Mesendoderm (in vitro differentiated cells): ENCODE measurements around the gene FUBP1.
A peak's percentile ranks its signal among the peaks of the same experiment; 100 is the strongest.

Source experiments
- DNase-seq: peaks from one replicate; pipeline ENCODE4 v3.0.0; 2013
- H2AK5ac ChIP-seq: 2 replicates; pipeline ENCODE4 v1.6.1; 2013; ENCODE audit warnings: low read length, inconsistent platforms
- H2BK120ac ChIP-seq: 2 replicates; pipeline ENCODE4 v1.6.1; 2013; ENCODE audit warnings: low read depth, mild to moderate bottlenecking, low read length, moderate library complexity, mixed read lengths
- H2BK15ac ChIP-seq: replicated peaks from 2 replicates; pipeline ENCODE4 v1.6.1; 2013; ENCODE audit warnings: low read depth, mild to moderate bottlenecking, moderate library complexity
- H2BK5ac ChIP-seq: 2 replicates; pipeline ENCODE4 v1.6.1; 2013; ENCODE audit warnings: low read length, inconsistent platforms
- H3K18ac ChIP-seq: 2 replicates; pipeline ENCODE4 v1.6.1; 2013; ENCODE audit warnings: mild to moderate bottlenecking, low read length, mixed read lengths
- H3K23ac ChIP-seq: one replicate; pipeline ENCODE4 v1.6.1; 2013; ENCODE audit warnings: low read length
- H3K27ac ChIP-seq: 2 replicates; pipeline ENCODE4 v1.5.1; 2013; ENCODE audit warnings: low read depth, mild to moderate bottlenecking, inconsistent platforms, low read length, moderate library complexity
- H3K27me3 ChIP-seq: 2 replicates; pipeline ENCODE4 v1.6.1; 2013; ENCODE audit warnings: low read length, control low read depth, mild to moderate bottlenecking, inconsistent platforms; ENCODE audit not compliant: insufficient read depth, poor library complexity
- H3K36me3 ChIP-seq: 2 replicates; pipeline ENCODE4 v1.6.1; 2013; ENCODE audit warnings: low read length, inconsistent platforms; ENCODE audit not compliant: control insufficient read depth, insufficient read depth
- H3K4ac ChIP-seq: one replicate; pipeline ENCODE4 v1.6.1; 2013; ENCODE audit warnings: low read depth, mild to moderate bottlenecking, low read length, moderate library complexity
- H3K4me1 ChIP-seq: 2 replicates; pipeline ENCODE4 v1.6.1; 2013; ENCODE audit warnings: low read depth, low read length, inconsistent platforms; ENCODE audit not compliant: control insufficient read depth
- H3K4me2 ChIP-seq: 2 replicates; pipeline ENCODE4 v1.6.1; 2013; ENCODE audit warnings: low read length
- H3K4me3 ChIP-seq: 2 replicates; pipeline ENCODE4 v1.5.1; 2013; ENCODE audit warnings: mild to moderate bottlenecking, low read length
- H3K56ac ChIP-seq: one replicate; pipeline ENCODE4 v1.6.1; 2013; ENCODE audit warnings: low read length
- H3K79me1 ChIP-seq: 2 replicates; pipeline ENCODE4 v1.6.1; 2013; ENCODE audit warnings: low read length, inconsistent platforms
- H3K79me2 ChIP-seq: 2 replicates; pipeline ENCODE4 v1.6.1; 2013; ENCODE audit warnings: mild to moderate bottlenecking, low read length; ENCODE audit not compliant: control insufficient read depth, insufficient read depth
- H3K9ac ChIP-seq: 2 replicates; pipeline ENCODE4 v1.6.1; 2013; ENCODE audit warnings: low read length, inconsistent platforms
- H4K5ac ChIP-seq: one replicate; pipeline ENCODE4 v1.6.1; 2013; ENCODE audit warnings: low read length
- H4K8ac ChIP-seq: one replicate; pipeline ENCODE4 v1.6.1; 2013; ENCODE audit warnings: low read depth, mild to moderate bottlenecking, control low read depth, low read length, moderate library complexity
- WGBS: extraction: QIAGEN DNeasy Blood & Tissue Kit; methylation state at CpG from one replicate; pipeline ENCODE4 v1.1.7; 2013; ENCODE audit warnings: low lambda C conversion rate, missing lambda C conversion rate; ENCODE audit not compliant: insufficient coverage; ENCODE audit errors: extremely low coverage; 5-methylcytosine and 5-hydroxymethylcytosine counted together

Gene FUBP1

GRCh38 chr1:77953907-77954306 is 25.0 kb downstream of the FUBP1 start:
- Histone ChIP-seq H3K4me1 (no peaks in the 10 kb centered on the region), H4K5ac (no peak overlapping the region), H3K27me3 (no peaks in the 10 kb centered on the region), H2AK5ac (no peak overlapping the region), H3K27ac (no peak overlapping the region), H3K4ac (no peak overlapping the region), H2BK120ac (no peak overlapping the region), H3K18ac (no peak overlapping the region), H3K56ac (no peak overlapping the region), H3K23ac (no peak overlapping the region), H3K79me1 (peaks cover 6% of the 10 kb centered on the region), H4K8ac (no peak overlapping the region), H2BK15ac (no peak overlapping the region), H3K4me2 (no peak overlapping the region), H3K4me3 (no peak overlapping the region), H3K9ac (no peak overlapping the region), H3K79me2 (peaks cover 4% of the 10 kb centered on the region), H2BK5ac (no peak overlapping the region), H3K36me3 (peaks cover 17% of the 10 kb centered on the region)
- no CpG with 5 or more reads among the region's 3 CpGs for WGBS
- DNase-seq: no peak

- no peaks in the 10 kb centered on the region for H3K4me1 ChIP-seq
- H3K4me3 ChIP-seq: no peak overlapping the region
- H2BK15ac ChIP-seq: no peak overlapping the region
- peaks cover 4% of the 10 kb centered on the region for H3K79me2 ChIP-seq
- H3K18ac ChIP-seq: no peak overlapping the region
- H4K8ac ChIP-seq: no peak overlapping the region
- no peak overlapping the region for H3K4ac ChIP-seq
- H3K56ac ChIP-seq: no peak overlapping the region
- no peaks in the 10 kb centered on the region for H3K27me3 ChIP-seq
- no peak overlapping the region for H4K5ac ChIP-seq
- H3K79me1 ChIP-seq: peaks cover 2% of the 10 kb centered on the region
- no peak overlapping the region for H2AK5ac ChIP-seq
- WGBS: no CpG with 5 or more reads among the region's 1 CpG
- H3K9ac ChIP-seq: no peak overlapping the region
- H3K27ac ChIP-seq: no peak overlapping the region
- H3K23ac ChIP-seq: no peak overlapping the region
- peaks cover 12% of the 10 kb centered on the region for H3K36me3 ChIP-seq
- H2BK5ac ChIP-seq: no peak overlapping the region
- no peak overlapping the region for H2BK120ac ChIP-seq
- no peak for DNase-seq
- H3K4me2 ChIP-seq: no peak overlapping the region
Measured at GRCh38 chr1:77951328-77951727, 27.5 kb downstream of the FUBP1 start.

GRCh38 chr1:77950873-77951272 is 28.0 kb downstream of the FUBP1 start:
- Histone ChIP-seq H2BK15ac (no peak overlapping the region), H3K4me3 (no peak overlapping the region), H3K4ac (no peak overlapping the region), H3K79me2 (peaks cover 4% of the 10 kb centered on the region), H2AK5ac (no peak overlapping the region), H3K9ac (no peak overlapping the region), H3K27me3 (no peaks in the 10 kb centered on the region), H3K23ac (no peak overlapping the region), H2BK5ac (no peak overlapping the region), H3K56ac (no peak overlapping the region), H3K4me1 (no peaks in the 10 kb centered on the region), H3K4me2 (no peak overlapping the region), H3K79me1 (peaks cover 2% of the 10 kb centered on the region), H3K27ac (no peak overlapping the region), H4K8ac (no peak overlapping the region), H3K36me3 (peaks cover 12% of the 10 kb centered on the region), H4K5ac (no peak overlapping the region), H3K18ac (no peak overlapping the region), H2BK120ac (no peak overlapping the region)
- DNase-seq: no peak

GRCh38 chr1:77948841-77949424 is 29.9 kb downstream of the FUBP1 start:
- no peaks in the 10 kb centered on the region for H3K4me1 ChIP-seq
- no peak overlapping the region for H3K18ac ChIP-seq
- no peak overlapping the region for H3K23ac ChIP-seq
- H2BK15ac ChIP-seq: no peak overlapping the region
- peaks cover 6% of the 10 kb centered on the region for H3K36me3 ChIP-seq
- H3K27ac ChIP-seq: no peak overlapping the region
- no peak overlapping the region for H4K5ac ChIP-seq
- H2BK5ac ChIP-seq: no peak overlapping the region
- H3K9ac ChIP-seq: no peak overlapping the region
- H3K79me1 ChIP-seq: no peaks in the 10 kb centered on the region
- peak; percentile 30 for DNase-seq
- H3K4ac ChIP-seq: no peak overlapping the region
- no peak overlapping the region for H3K56ac ChIP-seq
- H3K4me2 ChIP-seq: no peak overlapping the region
- H2AK5ac ChIP-seq: no peak overlapping the region
- H3K27me3 ChIP-seq: no peaks in the 10 kb centered on the region
- H2BK120ac ChIP-seq: no peak overlapping the region
- 100% methylated on average over 1 of the region's 2 CpGs for WGBS
- no peak overlapping the region for H4K8ac ChIP-seq
- H3K79me2 ChIP-seq: peaks cover 4% of the 10 kb centered on the region
- no peak overlapping the region for H3K4me3 ChIP-seq

GRCh38 chr1:77945345-77945744 is 33.5 kb downstream of the FUBP1 start:
- no peak overlapping the region for H3K4me2 ChIP-seq
- H2BK15ac ChIP-seq: no peak overlapping the region
- H2BK5ac ChIP-seq: no peak overlapping the region
- H2AK5ac ChIP-seq: no peak overlapping the region
- peaks cover 2% of the 10 kb centered on the region for H3K36me3 ChIP-seq
- no peaks in the 10 kb centered on the region for H3K79me2 ChIP-seq
- no peak overlapping the region for H3K4me3 ChIP-seq
- no peak overlapping the region for H2BK120ac ChIP-seq
- H3K9ac ChIP-seq: no peak overlapping the region
- H3K4me1 ChIP-seq: no peaks in the 10 kb centered on the region
- H3K27ac ChIP-seq: no peak overlapping the region
- H3K18ac ChIP-seq: no peak overlapping the region
- no peak for DNase-seq
- no peak overlapping the region for H3K4ac ChIP-seq
- H3K56ac ChIP-seq: no peak overlapping the region
- no peak overlapping the region for H3K23ac ChIP-seq
- H4K8ac ChIP-seq: no peak overlapping the region
- H3K79me1 ChIP-seq: no peaks in the 10 kb centered on the region
- no peak overlapping the region for H4K5ac ChIP-seq
- no CpG with 5 or more reads among the region's 2 CpGs for WGBS
- no peaks in the 10 kb centered on the region for H3K27me3 ChIP-seq

- no peak overlapping the region for H2AK5ac ChIP-seq
- DNase-seq: no peak
Measured at GRCh38 chr1:77942400-77943140, 36.3 kb downstream of the FUBP1 start.

More at GRCh38 chr1:77942400-77943140, 36.3 kb downstream of the FUBP1 start:
- Histone ChIP-seq H3K23ac (no peak overlapping the region), H3K56ac (no peak overlapping the region), H3K4me3 (no peak overlapping the region), H4K8ac (no peak overlapping the region), H2BK120ac (no peak overlapping the region), H3K9ac (no peak overlapping the region), H3K36me3 (peaks cover 2% of the 10 kb centered on the region), H2BK5ac (no peak overlapping the region), H3K79me1 (no peaks in the 10 kb centered on the region), H3K18ac (no peak overlapping the region), H3K27ac (no peak overlapping the region), H2BK15ac (no peak overlapping the region), H3K4me2 (no peak overlapping the region), H3K79me2 (no peaks in the 10 kb centered on the region), H3K4ac (no peak overlapping the region), H3K4me1 (no peaks in the 10 kb centered on the region), H3K27me3 (no peaks in the 10 kb centered on the region), H4K5ac (no peak overlapping the region)
- WGBS: no CpG with 5 or more reads among the region's 4 CpGs
